H9 (cell line): ENCODE data around the gene ADGRG2. TPM values are rescaled to one million over a fixed set of nuclear protein-coding genes. Genes with fewer than 3 reads are reported as not detected.

ENCODE experiments used
- DNase-seq: peaks from one replicate; pipeline ENCODE4 v3.0.0-alpha.2; 2017
- H2AFZ ChIP-seq: one replicate; pipeline ENCODE4 v1.6.1; 2013; ENCODE audit warnings: mild to moderate bottlenecking, low read length, control low read depth, moderate library complexity
- H2AK5ac ChIP-seq: 2 replicates; pipeline ENCODE4 v1.6.1; 2013; ENCODE audit warnings: low read length, control low read depth, mixed read lengths; ENCODE audit not compliant: insufficient read length
- H2BK120ac ChIP-seq: one replicate; pipeline ENCODE4 v1.6.1; 2013; ENCODE audit warnings: low read depth, mild to moderate bottlenecking, low read length, control low read depth, inconsistent platforms; ENCODE audit not compliant: poor library complexity, severe bottlenecking
- H2BK12ac ChIP-seq: 2 replicates; pipeline ENCODE4 v1.6.1; 2013; ENCODE audit warnings: low read length, control low read depth, mixed read lengths, low read depth; ENCODE audit not compliant: insufficient read length
- H2BK15ac ChIP-seq: 2 replicates; pipeline ENCODE4 v1.6.1; 2013; ENCODE audit warnings: low read depth, low read length, control low read depth
- H2BK20ac ChIP-seq: one replicate; pipeline ENCODE4 v1.6.1; 2013; ENCODE audit warnings: low read depth, mild to moderate bottlenecking, low read length, control low read depth, inconsistent platforms; ENCODE audit not compliant: poor library complexity, severe bottlenecking
- H2BK5ac ChIP-seq: 2 replicates; pipeline ENCODE4 v1.6.1; 2013; ENCODE audit warnings: low read length, control low read depth, mixed read lengths; ENCODE audit not compliant: insufficient read length
- H3K14ac ChIP-seq: 2 replicates; pipeline ENCODE4 v1.6.1; 2013; ENCODE audit warnings: low read length, control low read depth; ENCODE audit not compliant: insufficient read depth
- H3K18ac ChIP-seq: 2 replicates; pipeline ENCODE4 v1.6.1; 2013; ENCODE audit warnings: low read depth, mild to moderate bottlenecking, mixed read lengths, low read length, control low read depth; ENCODE audit not compliant: insufficient read length
- H3K23ac ChIP-seq: 2 replicates; pipeline ENCODE4 v1.6.1; 2013; ENCODE audit warnings: low read length, control low read depth, mixed read lengths, low read depth; ENCODE audit not compliant: insufficient read length
- H3K23me2 ChIP-seq: 2 replicates; pipeline ENCODE4 v1.6.1; 2013; ENCODE audit warnings: low read depth, mild to moderate bottlenecking, mixed read lengths, low read length, control low read depth; ENCODE audit not compliant: insufficient read length, poor library complexity, severe bottlenecking
- H3K27ac ChIP-seq: 2 replicates; pipeline ENCODE4 v1.5.1; 2013; ENCODE audit warnings: low read length, control low read depth, mixed read lengths, low read depth; ENCODE audit not compliant: insufficient read length
- H3K27me3 ChIP-seq: 2 replicates; pipeline ENCODE4 v1.6.1; 2013; ENCODE audit warnings: low read length, control low read depth, inconsistent platforms; ENCODE audit not compliant: insufficient read depth
- H3K4ac ChIP-seq: 2 replicates; pipeline ENCODE4 v1.6.1; 2013; ENCODE audit warnings: low read depth, mild to moderate bottlenecking, control low read depth, inconsistent platforms, low read length, moderate library complexity
- H3K4me1 ChIP-seq: 2 replicates; pipeline ENCODE4 v1.6.1; 2013; ENCODE audit warnings: low read length, control low read depth, inconsistent platforms; ENCODE audit not compliant: insufficient read depth
- H3K4me2 ChIP-seq: 2 replicates; pipeline ENCODE4 v1.6.1; 2013; ENCODE audit warnings: low read length, control low read depth, mixed read lengths; ENCODE audit not compliant: insufficient read length, insufficient read depth
- H3K56ac ChIP-seq: 2 replicates; pipeline ENCODE4 v1.6.1; 2013; ENCODE audit warnings: low read depth, mild to moderate bottlenecking, mixed read lengths, low read length, control low read depth; ENCODE audit not compliant: insufficient read length
- H3K79me1 ChIP-seq: 2 replicates; pipeline ENCODE4 v1.6.1; 2013; ENCODE audit warnings: low read depth, mild to moderate bottlenecking, moderate library complexity, low read length, control low read depth, inconsistent platforms; ENCODE audit not compliant: insufficient read depth, poor library complexity, severe bottlenecking
- H3K79me2 ChIP-seq: 2 replicates; pipeline ENCODE4 v1.6.1; 2013; ENCODE audit warnings: low read length, control low read depth, inconsistent platforms; ENCODE audit not compliant: insufficient read depth
- H3K9ac ChIP-seq: 2 replicates; pipeline ENCODE4 v1.6.1; 2013; ENCODE audit warnings: low read length, control low read depth, mixed read lengths; ENCODE audit not compliant: insufficient read length; ENCODE audit errors: extremely low read depth
- H3K9me3 ChIP-seq: one replicate; pipeline ENCODE4 v1.6.1; 2013; ENCODE audit warnings: low read depth, low read length, inconsistent platforms; ENCODE audit not compliant: control insufficient read depth
- H3T11ph ChIP-seq: one replicate; pipeline ENCODE4 v1.6.1; 2013; ENCODE audit warnings: mild to moderate bottlenecking, low read length, control low read depth, inconsistent platforms
- H4K20me1 ChIP-seq: one replicate; pipeline ENCODE4 v1.6.1; 2013; ENCODE audit not compliant: control insufficient read depth, insufficient read length, insufficient read depth
- H4K5ac ChIP-seq: 2 replicates; pipeline ENCODE4 v1.6.1; 2013; ENCODE audit warnings: low read depth, mild to moderate bottlenecking, mixed read lengths, low read length, control low read depth; ENCODE audit not compliant: insufficient read length
- H4K8ac ChIP-seq: replicated peaks from 2 replicates; pipeline ENCODE4 v1.6.1; 2013; ENCODE audit warnings: low read length, control low read depth, mixed read lengths, low read depth; ENCODE audit not compliant: insufficient read length
- H4K91ac ChIP-seq: 2 replicates; pipeline ENCODE4 v1.6.1; 2013; ENCODE audit warnings: low read depth, mild to moderate bottlenecking, moderate library complexity, mixed read lengths, low read length, control low read depth; ENCODE audit not compliant: insufficient read length
- H3K27ac Mint-ChIP-seq, 3 experiments: 2 replicates in 2 of 3; 3 replicates in 1 of 3; pipeline ENCODE4 v1.8.0; 2020 to 2021; ENCODE audit warnings: mixed read lengths in 3 of 3, mild to moderate bottlenecking in 1 of 3, moderate library complexity in 1 of 3
- H3K27me3 Mint-ChIP-seq: 2 replicates; pipeline ENCODE4 v1.8.0; 2021; ENCODE audit warnings: low read depth, mild to moderate bottlenecking, moderate library complexity, mixed read lengths
- H3K36me3 Mint-ChIP-seq, 3 experiments: 2 replicates in 2 of 3; 3 replicates in 1 of 3; pipeline ENCODE4 v1.8.0; 2020 to 2021; ENCODE audit warnings: low read depth in 3 of 3, mixed read lengths in 3 of 3; ENCODE audit not compliant: insufficient read depth in 1 of 3
- H3K4me1 Mint-ChIP-seq, 2 experiments: 2 replicates each; pipeline ENCODE4 v1.8.0; 2020; ENCODE audit warnings: mixed read lengths in 2 of 2
- H3K4me3 Mint-ChIP-seq, 2 experiments: 2 replicates in 1 of 2; 3 replicates in 1 of 2; pipeline ENCODE4 v1.8.0; 2020 to 2021; ENCODE audit warnings: mild to moderate bottlenecking in 2 of 2, mixed read lengths in 2 of 2, moderate library complexity in 1 of 2
- H3K9me3 Mint-ChIP-seq, 2 experiments: 2 replicates in 1 of 2; 3 replicates in 1 of 2; pipeline ENCODE4 v1.8.0; 2020; ENCODE audit warnings: mild to moderate bottlenecking in 2 of 2, mixed read lengths in 2 of 2, moderate library complexity in 1 of 2
- WGBS: extraction: QIAGEN DNeasy Blood & Tissue Kit; methylation state at CpG from one replicate; pipeline ENCODE4 v1.1.7; 2013; ENCODE audit warnings: missing lambda C conversion rate, low lambda C conversion rate, mixed read lengths; ENCODE audit not compliant: insufficient read length; ENCODE audit errors: extremely low coverage; 5-methylcytosine and 5-hydroxymethylcytosine counted together
- total RNA-seq: library from RNA; stranded (reverse); gene quantifications from 2 replicates; pipeline ENCODE4 v1.2.1, GENCODE V29; 2021
- TF ChIP-seq, protein P1 (sequence below): fragments of 200-600 bp; sonication (generic); conservative IDR thresholded peaks from 3 replicates; pipeline ENCODE4 v1.8.0; 2021; ENCODE audit warnings: antibody characterized with exemption, mild to moderate bottlenecking

ADGRG2 gene
- total RNA-seq, 1 experiment from 2014 or later = 6.8 TPM

DNA sequence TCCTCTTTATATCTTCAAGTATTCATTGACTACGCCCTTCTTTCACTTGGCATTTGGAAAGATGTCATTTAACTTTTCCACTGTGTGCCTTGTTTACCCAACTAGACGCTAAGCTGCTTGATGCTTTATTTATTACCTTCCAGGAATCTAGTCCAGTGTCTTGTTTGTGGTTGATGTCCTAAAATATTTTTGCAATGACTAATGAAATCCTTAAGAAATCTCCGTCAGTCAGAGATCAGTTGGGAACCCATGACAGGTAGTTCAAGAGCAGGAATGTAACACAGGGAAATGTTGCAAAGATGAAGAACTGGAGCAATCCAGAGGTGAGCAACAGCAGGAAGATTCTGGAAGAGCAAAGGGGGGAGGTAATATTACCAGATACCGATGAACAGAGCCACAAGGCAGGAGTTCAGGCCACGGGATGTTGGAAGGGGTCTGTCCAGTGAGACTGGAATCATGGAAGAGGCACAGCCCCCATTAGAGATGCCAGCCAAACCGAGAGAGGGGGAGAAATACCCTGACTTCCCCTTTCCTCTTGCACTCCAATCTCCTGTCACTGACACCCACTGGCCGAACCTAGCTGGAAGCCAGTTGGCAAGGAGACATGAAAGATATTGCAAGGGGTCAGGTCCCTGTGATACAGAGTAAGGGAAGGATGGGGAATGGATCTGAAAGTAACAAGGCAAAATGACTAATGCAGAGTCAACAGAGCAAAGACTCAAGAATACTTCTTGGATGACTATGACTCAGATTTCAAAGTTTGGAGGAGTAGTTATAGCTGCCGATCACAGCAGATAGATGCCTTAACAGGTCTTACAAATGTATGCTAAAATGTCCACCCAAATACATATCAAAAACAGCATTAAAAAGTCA lies 75.7 kb downstream of the ADGRG2 start:
- Mint-ChIP-seq H3K27me3 (peaks cover 2% of the 10 kb centered on the region; the same call in 1 of the 2 replicates), H3K27ac (no peak overlapping the region)

More for the DNA sequence above, 75.7 kb downstream of the ADGRG2 start:
- H2BK5ac ChIP-seq = no peak overlapping the region
- no peak overlapping the region for H2AFZ ChIP-seq
- no peaks in the 10 kb centered on the region for H3K79me1 ChIP-seq
- DNase-seq = no peak
- Mint-ChIP-seq H3K4me1 (no peaks in the 10 kb centered on the region), H3K36me3 (peaks cover 3 to 13% (median 7%) of the 10 kb centered on the region in 3 experiments), H3K9me3 (peaks cover 77 to 80% of the 10 kb centered on the region in 2 experiments), H3K4me3 (no peak overlapping the region)
- no peak overlapping the region for H2BK12ac ChIP-seq
- TF ChIP-seq, protein P1, sequence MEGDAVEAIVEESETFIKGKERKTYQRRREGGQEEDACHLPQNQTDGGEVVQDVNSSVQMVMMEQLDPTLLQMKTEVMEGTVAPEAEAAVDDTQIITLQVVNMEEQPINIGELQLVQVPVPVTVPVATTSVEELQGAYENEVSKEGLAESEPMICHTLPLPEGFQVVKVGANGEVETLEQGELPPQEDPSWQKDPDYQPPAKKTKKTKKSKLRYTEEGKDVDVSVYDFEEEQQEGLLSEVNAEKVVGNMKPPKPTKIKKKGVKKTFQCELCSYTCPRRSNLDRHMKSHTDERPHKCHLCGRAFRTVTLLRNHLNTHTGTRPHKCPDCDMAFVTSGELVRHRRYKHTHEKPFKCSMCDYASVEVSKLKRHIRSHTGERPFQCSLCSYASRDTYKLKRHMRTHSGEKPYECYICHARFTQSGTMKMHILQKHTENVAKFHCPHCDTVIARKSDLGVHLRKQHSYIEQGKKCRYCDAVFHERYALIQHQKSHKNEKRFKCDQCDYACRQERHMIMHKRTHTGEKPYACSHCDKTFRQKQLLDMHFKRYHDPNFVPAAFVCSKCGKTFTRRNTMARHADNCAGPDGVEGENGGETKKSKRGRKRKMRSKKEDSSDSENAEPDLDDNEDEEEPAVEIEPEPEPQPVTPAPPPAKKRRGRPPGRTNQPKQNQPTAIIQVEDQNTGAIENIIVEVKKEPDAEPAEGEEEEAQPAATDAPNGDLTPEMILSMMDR = no peak
- no peaks in the 10 kb centered on the region for H4K20me1 ChIP-seq
- H3K4me1 ChIP-seq = no peaks in the 10 kb centered on the region
- H3K79me2 ChIP-seq = no peaks in the 10 kb centered on the region
- no peak overlapping the region for H4K5ac ChIP-seq
- H3K9ac ChIP-seq = no peak overlapping the region
- WGBS = no CpG with 5 or more reads among the region's 8 CpGs
- H3K4me2 ChIP-seq = no peak overlapping the region
- H3K23ac ChIP-seq = no peak overlapping the region
- no peak overlapping the region for H2BK20ac ChIP-seq
- H3K56ac ChIP-seq = no peak overlapping the region
- H4K91ac ChIP-seq = no peak overlapping the region
- no peak overlapping the region for H2BK120ac ChIP-seq
- no peak overlapping the region for H3K18ac ChIP-seq
- H3T11ph ChIP-seq = no peak overlapping the region
- H3K27ac ChIP-seq = no peak overlapping the region
- no peak overlapping the region for H3K14ac ChIP-seq
- no peak overlapping the region for H3K4ac ChIP-seq
- no peak overlapping the region; the same call in 1 of the 2 replicates for H2BK15ac ChIP-seq
- no peaks in the 10 kb centered on the region for H3K23me2 ChIP-seq
- H4K8ac ChIP-seq = no peak overlapping the region
- no peaks in the 10 kb centered on the region for H3K27me3 ChIP-seq
- no peak overlapping the region for H2AK5ac ChIP-seq
- peaks cover 13% of the 10 kb centered on the region for H3K9me3 ChIP-seq
